ENCODE data around the gene AIF1L. TPM values are rescaled to one million over a fixed set of nuclear protein-coding genes. Genes with fewer than 3 reads are reported as not detected.

AIF1L gene
- total and polyA plus RNA-seq, 4 donors: 0.61 to 1.8 (median 1.2) TPM

DNA sequence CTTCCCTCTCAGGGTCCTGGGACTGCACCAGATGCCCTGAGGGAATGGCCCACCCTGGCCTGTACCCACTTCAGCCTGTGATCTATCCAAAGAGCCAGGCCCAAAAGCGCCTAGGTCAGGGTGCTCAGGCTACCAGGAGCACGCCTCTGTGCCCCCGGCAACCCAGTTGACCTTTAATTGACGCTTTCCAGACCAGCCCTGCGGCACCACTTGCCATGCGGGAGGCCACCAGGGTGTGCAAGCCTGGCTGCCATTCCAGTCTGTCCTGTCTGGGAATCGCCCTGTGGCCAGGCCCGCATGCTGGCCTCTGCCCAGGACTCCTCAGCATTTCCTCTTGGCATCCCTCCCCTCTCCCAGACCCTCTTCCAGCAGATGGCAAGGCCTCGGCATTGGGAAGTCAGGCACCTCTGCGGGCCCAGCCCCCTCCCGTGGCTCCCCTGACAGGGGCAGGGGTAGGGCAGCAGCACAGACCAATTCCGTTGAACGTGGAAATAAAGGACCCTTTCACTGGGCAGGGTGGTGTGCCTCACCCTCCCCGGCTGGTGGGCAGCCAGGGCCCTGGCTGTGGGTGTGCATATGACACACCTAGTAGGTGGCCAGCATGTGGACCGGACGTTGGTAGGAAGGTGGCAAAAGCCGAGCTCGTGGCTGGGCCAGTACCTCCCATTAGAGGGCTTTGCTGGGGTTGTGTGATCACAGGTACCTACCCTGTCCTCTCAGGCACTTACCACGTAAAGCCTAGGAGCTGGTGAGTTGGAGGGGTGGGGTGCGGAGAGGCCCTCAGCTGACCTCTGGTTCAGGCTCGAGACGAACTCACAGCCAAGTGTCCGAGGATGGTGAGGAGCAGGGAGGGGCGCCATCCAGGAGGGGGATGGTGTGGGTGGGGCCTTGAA is 3.5 kb upstream of the AIF1L start:
- no peak for TF ChIP-seq FOXA2 (IDR thresholded peaks at IDR 0.05)
- no peak for TF ChIP-seq FOXA1 (IDR thresholded peaks at IDR 0.05)
- TF ChIP-seq, protein P1, sequence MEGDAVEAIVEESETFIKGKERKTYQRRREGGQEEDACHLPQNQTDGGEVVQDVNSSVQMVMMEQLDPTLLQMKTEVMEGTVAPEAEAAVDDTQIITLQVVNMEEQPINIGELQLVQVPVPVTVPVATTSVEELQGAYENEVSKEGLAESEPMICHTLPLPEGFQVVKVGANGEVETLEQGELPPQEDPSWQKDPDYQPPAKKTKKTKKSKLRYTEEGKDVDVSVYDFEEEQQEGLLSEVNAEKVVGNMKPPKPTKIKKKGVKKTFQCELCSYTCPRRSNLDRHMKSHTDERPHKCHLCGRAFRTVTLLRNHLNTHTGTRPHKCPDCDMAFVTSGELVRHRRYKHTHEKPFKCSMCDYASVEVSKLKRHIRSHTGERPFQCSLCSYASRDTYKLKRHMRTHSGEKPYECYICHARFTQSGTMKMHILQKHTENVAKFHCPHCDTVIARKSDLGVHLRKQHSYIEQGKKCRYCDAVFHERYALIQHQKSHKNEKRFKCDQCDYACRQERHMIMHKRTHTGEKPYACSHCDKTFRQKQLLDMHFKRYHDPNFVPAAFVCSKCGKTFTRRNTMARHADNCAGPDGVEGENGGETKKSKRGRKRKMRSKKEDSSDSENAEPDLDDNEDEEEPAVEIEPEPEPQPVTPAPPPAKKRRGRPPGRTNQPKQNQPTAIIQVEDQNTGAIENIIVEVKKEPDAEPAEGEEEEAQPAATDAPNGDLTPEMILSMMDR (IDR thresholded peaks at IDR 0.05; ENCODE audit: low read depth, low read length, missing input control): no peak
- TF ChIP-seq, protein P2, sequence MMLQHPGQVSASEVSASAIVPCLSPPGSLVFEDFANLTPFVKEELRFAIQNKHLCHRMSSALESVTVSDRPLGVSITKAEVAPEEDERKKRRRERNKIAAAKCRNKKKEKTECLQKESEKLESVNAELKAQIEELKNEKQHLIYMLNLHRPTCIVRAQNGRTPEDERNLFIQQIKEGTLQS (IDR thresholded peaks at IDR 0.05): no peak
- TF ChIP-seq MAX (IDR thresholded peaks at IDR 0.05): no peak
- TF ChIP-seq HNF4G (IDR thresholded peaks at IDR 0.05): no peak
- TF ChIP-seq RAD21 (IDR thresholded peaks at IDR 0.05): no peak
- TF ChIP-seq HNF4A (conservative IDR thresholded peaks at IDR 0.05): no peak
- no peak for TF ChIP-seq YY1 (IDR thresholded peaks at IDR 0.05)
- no peak for TF ChIP-seq ZBTB33 (IDR thresholded peaks at IDR 0.05)
- TF ChIP-seq RXRA (IDR thresholded peaks at IDR 0.05): no peak
- TF ChIP-seq TAF1 (conservative IDR thresholded peaks at IDR 0.05): no peak
- no peak for TF ChIP-seq GABPA (IDR thresholded peaks at IDR 0.05 in 1 of 2, conservative IDR thresholded peaks at IDR 0.05 in 1 of 2)
- no peak for TF ChIP-seq SP1 (IDR thresholded peaks at IDR 0.05)
- no peak for TF ChIP-seq REST (IDR thresholded peaks at IDR 0.05)
- no peak for TF ChIP-seq NR2F2 (IDR thresholded peaks at IDR 0.05)
- WGBS: 80% methylated on average over 24 of the region's 24 CpGs
- Histone ChIP-seq H3K9me3 (ENCODE audit: control insufficient read depth in 4 of 4, low read length in 3 of 4) (no peaks in the 10 kb centered on the region), H3K4me3 (ENCODE audit: low read depth in 1 of 3, low read length in 3 of 3) (no peak overlapping the region), H3K27me3 (ENCODE audit: control insufficient read depth in 4 of 4, insufficient read depth in 4 of 4, low read length in 3 of 4) (peaks cover 0 to 6% (median 3%) of the 10 kb centered on the region in 4 donors), H3K4me1 (ENCODE audit: control insufficient read depth in 4 of 4, insufficient read depth in 4 of 4, low read length in 3 of 4) (peaks cover 4 to 10% (median 6%) of the 10 kb centered on the region in 4 donors), H3K27ac (ENCODE audit: low read depth in 1 of 2, low read length in 2 of 2) (no peak overlapping the region), H3K9ac (ENCODE audit: low read depth in 1 of 2, low read length in 2 of 2) (no peak overlapping the region), H3K36me3 (ENCODE audit: control insufficient read depth in 4 of 4, insufficient read depth in 3 of 4, low read depth in 1 of 4, low read length in 3 of 4) (no peaks in the 10 kb centered on the region)
- no peak for DNase-seq (ENCODE audit: low spot score)
